ENCODE results near the gene ACOX2. TPM values are rescaled to one million over a fixed set of nuclear protein-coding genes. Genes with fewer than 3 reads are reported as not detected.
A peak's percentile ranks its signal among the peaks of the same experiment; 100 is the strongest.

Gene ACOX2
- total and polyA plus RNA-seq, 10 of the 15 experiments (the other 5 are each of a cell fraction or from before 2014, with no cell fraction given): 0.72 TPM; not detected in 9

DNA sequence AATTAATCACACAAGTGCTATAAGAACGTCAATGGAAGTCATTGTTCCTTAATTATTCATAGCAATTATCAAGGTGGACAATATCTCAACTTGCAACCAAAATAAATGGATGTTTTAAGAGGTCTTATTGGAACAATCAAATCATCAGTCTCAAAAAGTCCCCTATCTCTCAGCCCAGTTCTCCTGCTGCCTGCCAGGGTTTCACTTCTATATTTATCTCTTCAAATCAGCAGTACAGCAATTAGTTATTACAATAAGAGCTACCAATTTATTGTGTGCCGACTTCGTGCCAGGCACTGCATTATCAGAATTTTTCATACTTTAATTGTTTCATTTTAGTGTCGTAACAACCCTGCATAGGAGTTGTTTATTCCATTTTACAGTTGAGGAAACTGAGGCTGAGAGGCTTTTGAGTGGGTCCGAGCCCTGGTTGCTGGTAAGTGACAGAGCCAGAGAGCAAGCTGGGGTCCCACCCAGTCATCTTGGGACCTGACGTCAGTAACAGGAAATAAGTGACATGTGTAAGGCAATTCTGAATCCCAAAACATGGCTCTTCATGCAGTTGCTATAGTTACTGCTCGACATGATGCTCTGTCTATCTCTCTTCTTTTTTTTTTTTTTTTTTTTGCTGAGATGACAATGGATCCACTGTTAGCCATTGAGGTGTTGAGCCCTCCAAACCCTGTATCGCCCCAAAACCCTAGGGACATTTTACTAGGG, 53.9 kb downstream of the ACOX2 start (continued):
- TF ChIP-seq E4F1 (IDR thresholded peaks at IDR 0.05; ENCODE audit: borderline replicate concordance, partially characterized antibody): no peak
- TF ChIP-seq, protein P1, sequence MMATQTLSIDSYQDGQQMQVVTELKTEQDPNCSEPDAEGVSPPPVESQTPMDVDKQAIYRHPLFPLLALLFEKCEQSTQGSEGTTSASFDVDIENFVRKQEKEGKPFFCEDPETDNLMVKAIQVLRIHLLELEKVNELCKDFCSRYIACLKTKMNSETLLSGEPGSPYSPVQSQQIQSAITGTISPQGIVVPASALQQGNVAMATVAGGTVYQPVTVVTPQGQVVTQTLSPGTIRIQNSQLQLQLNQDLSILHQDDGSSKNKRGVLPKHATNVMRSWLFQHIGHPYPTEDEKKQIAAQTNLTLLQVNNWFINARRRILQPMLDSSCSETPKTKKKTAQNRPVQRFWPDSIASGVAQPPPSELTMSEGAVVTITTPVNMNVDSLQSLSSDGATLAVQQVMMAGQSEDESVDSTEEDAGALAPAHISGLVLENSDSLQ (IDR thresholded peaks at IDR 0.05): peak; percentile 35; the same call in 1 of the 2 replicates
- no peak for TF ChIP-seq CHD1 (IDR thresholded peaks at IDR 0.05; ENCODE audit: low read depth, low read length)
- no peak for TF ChIP-seq ZSCAN29 (IDR thresholded peaks at IDR 0.05)
- TF ChIP-seq, protein P2, sequence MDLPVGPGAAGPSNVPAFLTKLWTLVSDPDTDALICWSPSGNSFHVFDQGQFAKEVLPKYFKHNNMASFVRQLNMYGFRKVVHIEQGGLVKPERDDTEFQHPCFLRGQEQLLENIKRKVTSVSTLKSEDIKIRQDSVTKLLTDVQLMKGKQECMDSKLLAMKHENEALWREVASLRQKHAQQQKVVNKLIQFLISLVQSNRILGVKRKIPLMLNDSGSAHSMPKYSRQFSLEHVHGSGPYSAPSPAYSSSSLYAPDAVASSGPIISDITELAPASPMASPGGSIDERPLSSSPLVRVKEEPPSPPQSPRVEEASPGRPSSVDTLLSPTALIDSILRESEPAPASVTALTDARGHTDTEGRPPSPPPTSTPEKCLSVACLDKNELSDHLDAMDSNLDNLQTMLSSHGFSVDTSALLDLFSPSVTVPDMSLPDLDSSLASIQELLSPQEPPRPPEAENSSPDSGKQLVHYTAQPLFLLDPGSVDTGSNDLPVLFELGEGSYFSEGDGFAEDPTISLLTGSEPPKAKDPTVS (IDR thresholded peaks at IDR 0.05; ENCODE audit: low read depth, low read length): no peak
- peak; percentile 15; the same call in 1 of the 2 replicates for TF ChIP-seq IKZF1 (conservative IDR thresholded peaks at IDR 0.05)
- no peak for TF ChIP-seq SIN3A (IDR thresholded peaks at IDR 0.05; ENCODE audit: low read depth, low read length)
- TF ChIP-seq MTA2 (IDR thresholded peaks at IDR 0.05; ENCODE audit: low read depth): peak; percentile 64
- no peak for TF ChIP-seq SP1 (IDR thresholded peaks at IDR 0.05; ENCODE audit: low read depth, low read length)
- TF ChIP-seq CBX3 (IDR thresholded peaks at IDR 0.05; ENCODE audit: borderline replicate concordance, low read depth): no peak
- peak; percentile 18; the same call in 1 of the 2 replicates for TF ChIP-seq SPI1 (IDR thresholded peaks at IDR 0.05; ENCODE audit: borderline replicate concordance, insufficient read depth, low read depth, low read length)
- TF ChIP-seq SMAD5 (IDR thresholded peaks at IDR 0.05; ENCODE audit: low read depth): no peak
- no peak for TF ChIP-seq WRNIP1 (IDR thresholded peaks at IDR 0.05; ENCODE audit: borderline replicate concordance, low read depth, low read length)
- TF ChIP-seq BRCA1 (IDR thresholded peaks at IDR 0.05; ENCODE audit: low read depth, low read length): no peak
- TF ChIP-seq EP300 (IDR thresholded peaks at IDR 0.05; ENCODE audit: borderline replicate concordance in 1 of 2, control insufficient read depth in 1 of 2, low read depth in 2 of 2, low read length in 2 of 2): 0 out of 4 replicates have a peak, but pooled peaks of 1 of the 2 experiments have one; percentile 9
- TF ChIP-seq SMARCA5 (IDR thresholded peaks at IDR 0.05): no peak
- peak; percentile 49 for TF ChIP-seq JUNB (IDR thresholded peaks at IDR 0.05)
- TF ChIP-seq CEBPZ (IDR thresholded peaks at IDR 0.05; ENCODE audit: low read depth, low read length): no peak
- no peak for TF ChIP-seq EZH2 (IDR thresholded peaks at IDR 0.05; ENCODE audit: borderline replicate concordance, control insufficient read depth, low read depth, low read length)
- no peak for TF ChIP-seq SRF (IDR thresholded peaks at IDR 0.05; ENCODE audit: low read depth in 2 of 2, low read length in 2 of 2)
- peak in 1 of 2 experiments; percentile 29; a peak in 1 of 4 replicates for TF ChIP-seq IKZF2 (IDR thresholded peaks at IDR 0.05)
- TF ChIP-seq RCOR1 (conservative IDR thresholded peaks at IDR 0.05; ENCODE audit: low read depth, low read length): no peak
- TF ChIP-seq POLR2AphosphoS5 (IDR thresholded peaks at IDR 0.05; ENCODE audit: low read length): no peak
